Activated naive CD8-positive, alpha-beta T cell treated with anti-CD3 and anti-CD28 coated beads, Interleukin-2, amount 50 U/mL, for 24 hours (primary cell): ENCODE measurements around the gene CTNND1.
A peak's percentile ranks its signal among the peaks of the same experiment; 100 is the strongest.

Experiments used
- ATAC-seq: fragments of 150-1000 bp; cut with Tn5 transposase; one replicate; pipeline ENCODE4 v1.10.0; 2021
- DNase-seq: peaks from one replicate; pipeline ENCODE4 v3.0.0; 2021
- H3K27ac Mint-ChIP-seq: one replicate; pipeline ENCODE4 v1.8.0; 2021; ENCODE audit warnings: mild to moderate bottlenecking, mixed read lengths
- H3K27me3 Mint-ChIP-seq: one replicate; pipeline ENCODE4 v1.8.0; 2021; ENCODE audit warnings: mixed read lengths
- H3K36me3 Mint-ChIP-seq: one replicate; pipeline ENCODE4 v1.8.0; 2021; ENCODE audit warnings: low read depth, mixed read lengths
- H3K4me1 Mint-ChIP-seq: one replicate; pipeline ENCODE4 v1.8.0; 2021; ENCODE audit warnings: mixed read lengths
- H3K4me3 Mint-ChIP-seq: one replicate; pipeline ENCODE4 v1.8.0; 2021; ENCODE audit warnings: mild to moderate bottlenecking, moderate library complexity, mixed read lengths
- H3K9me3 Mint-ChIP-seq: one replicate; pipeline ENCODE4 v1.8.0; 2021; ENCODE audit warnings: mixed read lengths

CTNND1 gene

DNA sequence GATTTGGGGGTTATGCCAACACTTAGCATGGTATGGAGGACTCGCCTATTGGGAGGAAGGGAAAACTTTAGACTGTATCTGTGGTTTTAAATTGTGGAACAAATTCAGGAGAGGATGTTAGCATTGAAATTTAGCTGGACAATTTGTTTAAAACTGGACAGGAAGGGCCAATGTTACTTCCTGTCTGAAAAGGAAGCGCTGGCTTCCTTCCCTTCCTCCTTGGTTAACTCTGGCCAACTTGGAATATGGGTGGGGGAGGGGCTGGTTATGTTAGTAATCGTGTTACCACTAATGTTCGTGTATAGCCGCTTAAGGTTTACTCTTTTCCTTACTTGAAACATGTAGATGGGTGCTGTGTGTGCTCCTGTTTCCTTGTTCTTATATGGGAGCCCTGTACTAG is 13.9 kb downstream of the CTNND1 start:
- no peaks in the 10 kb centered on the region for H3K27me3 Mint-ChIP-seq
- no peaks in the 10 kb centered on the region for H3K9me3 Mint-ChIP-seq
- H3K36me3 Mint-ChIP-seq, result no peaks in the 10 kb centered on the region
- no peak overlapping the region for H3K4me3 Mint-ChIP-seq
- ATAC-seq, result no peak
- DNase-seq, result no peak
- H3K27ac Mint-ChIP-seq, result no peak overlapping the region
- peaks cover 10% of the 10 kb centered on the region for H3K4me1 Mint-ChIP-seq

DNA sequence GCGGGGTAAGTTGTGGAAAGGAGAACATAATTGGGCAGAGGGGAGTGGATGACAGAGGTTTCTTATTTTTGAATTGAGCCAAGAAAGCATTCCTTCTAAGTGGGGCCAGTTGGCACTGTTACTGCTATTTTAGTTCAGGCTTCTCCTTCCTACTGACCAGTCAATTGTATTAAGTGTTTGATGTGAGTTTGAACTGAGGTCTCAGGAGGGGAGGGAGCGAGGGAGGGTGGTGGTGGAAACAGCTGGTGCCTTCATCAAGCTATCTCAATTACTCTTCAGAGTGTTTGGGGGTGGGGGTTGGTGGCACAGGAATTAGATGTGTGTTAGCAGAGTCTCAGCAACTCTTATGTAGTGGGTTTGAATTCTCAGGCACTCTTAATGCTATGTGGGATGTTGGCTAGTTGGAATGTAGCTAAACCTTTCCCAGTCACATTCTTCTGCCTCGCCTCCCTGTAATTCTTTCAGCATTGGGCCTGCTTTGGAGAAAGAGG is 14.5 kb downstream of the CTNND1 start:
- H3K9me3 Mint-ChIP-seq, result no peaks in the 10 kb centered on the region
- no peak overlapping the region for H3K27ac Mint-ChIP-seq
- H3K4me1 Mint-ChIP-seq, result peaks cover 10% of the 10 kb centered on the region
- no peak overlapping the region for H3K4me3 Mint-ChIP-seq
- DNase-seq (no peak), ATAC-seq (no peak)
- H3K36me3 Mint-ChIP-seq, result no peaks in the 10 kb centered on the region
- no peaks in the 10 kb centered on the region for H3K27me3 Mint-ChIP-seq

DNA sequence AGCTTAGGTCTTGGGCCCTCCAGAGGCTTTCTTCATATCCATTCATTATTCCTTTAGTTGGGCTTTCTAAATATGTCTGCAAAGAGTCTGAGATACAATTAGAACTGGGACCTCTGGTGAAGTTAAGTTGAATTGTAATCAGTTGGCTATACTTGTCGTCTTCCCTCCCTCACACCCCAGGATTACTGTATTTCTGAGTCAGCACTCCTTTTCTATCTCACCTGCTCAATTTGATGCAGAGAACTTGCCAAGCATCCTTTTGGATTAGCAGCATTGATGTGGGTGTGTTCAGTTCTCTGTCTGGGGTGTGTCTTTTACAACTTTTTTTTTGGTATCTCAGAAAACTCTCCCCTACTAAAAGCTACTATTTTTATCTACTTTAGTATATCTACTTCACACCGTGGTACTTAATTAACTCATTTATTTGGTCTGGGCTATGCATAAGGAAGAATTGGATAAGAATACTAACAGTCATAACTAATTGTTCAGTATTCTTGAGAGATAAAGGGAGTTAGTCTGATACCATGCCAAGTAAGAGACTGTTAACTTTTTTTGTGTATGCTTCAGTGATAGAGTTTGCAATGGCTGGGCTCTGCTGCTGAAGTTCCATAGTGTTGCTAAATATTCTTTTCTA is 15.1 kb downstream of the CTNND1 start:
- no peaks in the 10 kb centered on the region for H3K9me3 Mint-ChIP-seq
- H3K27ac Mint-ChIP-seq, result no peak overlapping the region

GRCh38 chr11:57777969-57778317 is 16.3 kb downstream of the CTNND1 start:
- no peaks in the 10 kb centered on the region for H3K27me3 Mint-ChIP-seq
- H3K36me3 Mint-ChIP-seq, result no peaks in the 10 kb centered on the region
- ATAC-seq (no peak), DNase-seq (no peak)
- H3K27ac Mint-ChIP-seq, result no peak overlapping the region
- peaks cover 23% of the 10 kb centered on the region for H3K4me1 Mint-ChIP-seq
- no peak overlapping the region for H3K4me3 Mint-ChIP-seq
- H3K9me3 Mint-ChIP-seq, result no peaks in the 10 kb centered on the region

More for the DNA sequence above, 15.1 kb downstream of the CTNND1 start:
- DNase-seq, result no peak
- Mint-ChIP-seq H3K4me3 (no peak overlapping the region), H3K27me3 (no peaks in the 10 kb centered on the region), H3K4me1 (peaks cover 16% of the 10 kb centered on the region), H3K36me3 (no peaks in the 10 kb centered on the region)
- no peak for ATAC-seq

- no peaks in the 10 kb centered on the region for H3K27me3 Mint-ChIP-seq
- DNase-seq (no peak), ATAC-seq (no peak)
- no peaks in the 10 kb centered on the region for H3K36me3 Mint-ChIP-seq
- H3K4me1 Mint-ChIP-seq, result peaks cover 23% of the 10 kb centered on the region
- no peak overlapping the region for H3K27ac Mint-ChIP-seq
- H3K9me3 Mint-ChIP-seq, result no peaks in the 10 kb centered on the region
- no peak overlapping the region for H3K4me3 Mint-ChIP-seq
Observed at GRCh38 chr11:57778318-57779037, 16.9 kb downstream of the CTNND1 start.

GRCh38 chr11:57779276-57779675 is 17.7 kb downstream of the CTNND1 start:
- DNase-seq (no peak), ATAC-seq (no peak)
- Mint-ChIP-seq H3K4me3 (no peak overlapping the region), H3K36me3 (no peaks in the 10 kb centered on the region), H3K4me1 (peaks cover 23% of the 10 kb centered on the region), H3K9me3 (no peaks in the 10 kb centered on the region), H3K27ac (no peak overlapping the region), H3K27me3 (no peaks in the 10 kb centered on the region)

GRCh38 chr11:57781529-57781943 is 19.9 kb downstream of the CTNND1 start:
- no peak for DNase-seq
- H3K9me3 Mint-ChIP-seq, result no peaks in the 10 kb centered on the region
- ATAC-seq, result no peak
- H3K27me3 Mint-ChIP-seq, result no peaks in the 10 kb centered on the region
- H3K4me1 Mint-ChIP-seq, result peaks cover 18% of the 10 kb centered on the region
- no peak overlapping the region for H3K27ac Mint-ChIP-seq
- H3K4me3 Mint-ChIP-seq, result no peak overlapping the region
- H3K36me3 Mint-ChIP-seq, result no peaks in the 10 kb centered on the region

- Mint-ChIP-seq H3K27me3 (no peaks in the 10 kb centered on the region), H3K4me3 (no peak overlapping the region), H3K36me3 (no peaks in the 10 kb centered on the region), H3K27ac (no peak overlapping the region), H3K9me3 (no peaks in the 10 kb centered on the region), H3K4me1 (peaks cover 15% of the 10 kb centered on the region)
- ATAC-seq (no peak), DNase-seq (no peak)
Observed at GRCh38 chr11:57785072-57785471, 23.5 kb downstream of the CTNND1 start.

DNA sequence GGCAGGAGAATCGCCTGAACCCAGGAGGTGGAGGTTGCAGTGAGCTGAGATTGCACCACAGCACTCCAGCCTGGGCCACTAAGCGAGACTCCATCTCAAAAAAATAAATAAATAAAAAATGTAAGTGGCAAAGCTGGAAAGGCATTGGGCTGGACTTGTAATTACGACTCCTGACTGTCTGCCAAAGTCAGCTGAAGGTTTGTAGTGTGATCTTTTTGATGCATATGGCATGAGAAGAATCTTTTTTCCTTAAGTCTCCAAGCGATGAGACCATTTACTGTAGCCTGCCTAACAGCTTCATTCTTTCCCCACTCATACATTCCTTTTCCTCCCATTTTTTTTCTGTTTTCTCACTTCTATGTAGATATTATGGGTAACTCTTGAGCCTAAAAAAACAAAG is 24.8 kb downstream of the CTNND1 start:
- ATAC-seq, result no peak
- no peaks in the 10 kb centered on the region for H3K36me3 Mint-ChIP-seq
- peaks cover 19% of the 10 kb centered on the region for H3K4me1 Mint-ChIP-seq

GRCh38 chr11:57787006-57787604 is 25.5 kb downstream of the CTNND1 start:
- peaks cover 19% of the 10 kb centered on the region for H3K4me1 Mint-ChIP-seq
- peaks cover under 1% of the 10 kb centered on the region for H3K27me3 Mint-ChIP-seq
- H3K9me3 Mint-ChIP-seq, result no peaks in the 10 kb centered on the region
- H3K27ac Mint-ChIP-seq, result no peak overlapping the region
- ATAC-seq, result no peak
- H3K36me3 Mint-ChIP-seq, result peaks cover 2% of the 10 kb centered on the region
- H3K4me3 Mint-ChIP-seq, result no peak overlapping the region
- no peak for DNase-seq

More for the DNA sequence above, 24.8 kb downstream of the CTNND1 start:
- Mint-ChIP-seq H3K9me3 (no peaks in the 10 kb centered on the region), H3K27me3 (no peaks in the 10 kb centered on the region), H3K4me3 (no peak overlapping the region), H3K27ac (no peak overlapping the region)
- no peak for DNase-seq

- DNase-seq (no peak), ATAC-seq (no peak)
- no peaks in the 10 kb centered on the region for H3K9me3 Mint-ChIP-seq
- peaks cover 4% of the 10 kb centered on the region for H3K36me3 Mint-ChIP-seq
- no peak overlapping the region for H3K4me3 Mint-ChIP-seq
- H3K4me1 Mint-ChIP-seq, result peaks cover 26% of the 10 kb centered on the region
- peaks cover 3% of the 10 kb centered on the region for H3K27me3 Mint-ChIP-seq
- H3K27ac Mint-ChIP-seq, result no peak overlapping the region
Observed at GRCh38 chr11:57787920-57788702, 26.5 kb downstream of the CTNND1 start.

DNA sequence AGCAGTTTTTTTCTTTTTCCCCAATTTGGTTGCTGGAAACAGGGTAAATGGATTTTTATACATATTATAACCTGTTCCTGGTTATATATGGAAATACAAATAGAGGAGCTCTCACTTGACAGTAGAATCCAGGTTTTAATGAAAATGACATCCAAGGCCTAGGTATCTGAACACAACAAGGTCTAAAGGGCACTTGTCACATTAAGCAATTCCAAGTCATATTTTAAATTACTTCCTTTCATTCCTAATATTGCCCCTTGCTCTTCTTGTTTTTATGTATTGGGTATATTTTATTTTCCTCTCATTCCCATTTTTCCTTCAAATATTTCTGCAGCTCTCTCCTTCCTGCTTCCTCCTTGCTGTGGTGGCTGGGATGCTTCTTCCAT is 27.1 kb downstream of the CTNND1 start:
- DNase-seq (no peak), ATAC-seq (no peak)
- Mint-ChIP-seq H3K36me3 (peaks cover 4% of the 10 kb centered on the region), H3K4me1 (peaks cover 32% of the 10 kb centered on the region), H3K27me3 (peaks cover 3% of the 10 kb centered on the region), H3K27ac (no peak overlapping the region), H3K4me3 (no peak overlapping the region), H3K9me3 (no peaks in the 10 kb centered on the region)

GRCh38 chr11:57791321-57792059 is 29.9 kb downstream of the CTNND1 start:
- Mint-ChIP-seq H3K4me1 (peaks cover 39% of the 10 kb centered on the region), H3K27me3 (peaks cover 3% of the 10 kb centered on the region), H3K9me3 (no peaks in the 10 kb centered on the region), H3K27ac (peak overlapping the region; percentile 92), H3K4me3 (peak overlapping the region; percentile 70), H3K36me3 (peaks cover 8% of the 10 kb centered on the region)
- DNase-seq (no peak), ATAC-seq (no peak)

- Mint-ChIP-seq H3K27ac (peak overlapping the region; percentile 92), H3K4me3 (peak overlapping the region; percentile 70), H3K27me3 (peaks cover 3% of the 10 kb centered on the region), H3K4me1 (peaks cover 36% of the 10 kb centered on the region), H3K9me3 (no peaks in the 10 kb centered on the region), H3K36me3 (peaks cover 11% of the 10 kb centered on the region)
- ATAC-seq (peak; percentile 92), DNase-seq (peak; percentile 78)
Observed at GRCh38 chr11:57792060-57792541, 30.5 kb downstream of the CTNND1 start.
